HG02763 (cell line): ENCODE data around the gene DIRAS2.
"Not testable (repeated sequence)": the region's sequence is repeated elsewhere in the genome, so short reads cannot be mapped to it uniquely, and the experiment has no call there.

Experiments used
- ATAC-seq: cut with Tn5 transposase; IDR thresholded peaks from one replicate; pipeline ENCODE4 v1.9.1; 2021; ENCODE audit warnings: mild to moderate bottlenecking, moderate library complexity; ENCODE audit not compliant: unreplicated experiment

Gene DIRAS2

GRCh38 chr9:90642570-90643539 lies at the start of gene DIRAS2:
Gene DIRAS2 (minus strand): TSS chr9:90642824. CDS start chr9:90613827, 28,997 bp downstream.
- ATAC-seq, result no peak

GRCh38 chr9:90684736-90685135 lies 42.1 kb upstream of the DIRAS2 start:
- ATAC-seq, result no peak

GRCh38 chr9:90684106-90684505 lies 41.5 kb upstream of the DIRAS2 start:
- no peak for ATAC-seq

GRCh38 chr9:90680534-90680933 lies 37.9 kb upstream of the DIRAS2 start:
- no peak for ATAC-seq

GRCh38 chr9:90665072-90665471 lies 22.4 kb upstream of the DIRAS2 start:
- no peak for ATAC-seq

- no peak for ATAC-seq
Observed at GRCh38 chr9:90659650-90660364, 17.2 kb upstream of the DIRAS2 start.

GRCh38 chr9:90658783-90659182 lies 16.2 kb upstream of the DIRAS2 start:
- no peak for ATAC-seq

- ATAC-seq, result no peak
Observed at GRCh38 chr9:90658181-90658580, 15.6 kb upstream of the DIRAS2 start.

- not testable (repeated sequence) for ATAC-seq
Observed at GRCh38 chr9:90656876-90657275, 14.3 kb upstream of the DIRAS2 start.

GRCh38 chr9:90651246-90651645 lies 8.6 kb upstream of the DIRAS2 start:
- ATAC-seq, result no peak

- no peak for ATAC-seq
Observed at GRCh38 chr9:90647843-90648242, 5.2 kb upstream of the DIRAS2 start.

- no peak for ATAC-seq
Observed at GRCh38 chr9:90645721-90646120, 3.1 kb upstream of the DIRAS2 start.

GRCh38 chr9:90641884-90642487 lies 638 bp downstream of the DIRAS2 start:
- ATAC-seq, result no peak

GRCh38 chr9:90641086-90641485 lies 1.5 kb downstream of the DIRAS2 start:
- no peak for ATAC-seq

GRCh38 chr9:90640361-90640760 lies 2.3 kb downstream of the DIRAS2 start:
- no peak for ATAC-seq

- no peak for ATAC-seq
Observed at GRCh38 chr9:90637626-90638025, 5.0 kb downstream of the DIRAS2 start.

GRCh38 chr9:90632647-90633207 lies 9.9 kb downstream of the DIRAS2 start:
- no peak for ATAC-seq

- ATAC-seq, result no peak
Observed at GRCh38 chr9:90631964-90632363, 10.7 kb downstream of the DIRAS2 start.

- no peak for ATAC-seq
Observed at GRCh38 chr9:90629991-90630390, 12.6 kb downstream of the DIRAS2 start.

- ATAC-seq, result no peak
Observed at GRCh38 chr9:90629354-90629753, 13.3 kb downstream of the DIRAS2 start.

GRCh38 chr9:90616806-90617205 lies 25.8 kb downstream of the DIRAS2 start:
- ATAC-seq, result no peak
